ENCODE measurements around the gene DNAJC16. TPM values are rescaled to one million over a fixed set of nuclear protein-coding genes. Genes with fewer than 3 reads are reported as not detected.

Gene DNAJC16
- total and polyA plus RNA-seq, 12 donors, result 4.8 to 34.0 (median 19.9) TPM

GRCh38 chr1:15531682-15532081 is 5.0 kb downstream of the DNAJC16 start:
- Histone ChIP-seq H3K27me3 (no peaks in the 10 kb centered on the region), H3K4me1 (replicated peaks in 1 of 2) (peaks cover 4 to 14% of the 10 kb centered on the region in 2 donors), H3K4me3 (no peak overlapping the region), H3K9me3 (replicated peaks in 1 of 3) (no peaks in the 10 kb centered on the region), H3K36me3 (replicated peaks in 1 of 2) (peaks cover 0 to 30% of the 10 kb centered on the region in 2 donors), H3K27ac (no peak overlapping the region)
- no peak for DNase-seq
- 76 to 92% (median 80%) methylated on average over 2 of the region's 2 CpGs for WGBS, 4 donors
- intact Hi-C loops (cut with DNase I), result no loop called here
- TF ChIP-seq POLR2A (IDR thresholded peaks at IDR 0.05), result no peak
- TF ChIP-seq CTCF (IDR thresholded peaks at IDR 0.05), result no peak

DNA sequence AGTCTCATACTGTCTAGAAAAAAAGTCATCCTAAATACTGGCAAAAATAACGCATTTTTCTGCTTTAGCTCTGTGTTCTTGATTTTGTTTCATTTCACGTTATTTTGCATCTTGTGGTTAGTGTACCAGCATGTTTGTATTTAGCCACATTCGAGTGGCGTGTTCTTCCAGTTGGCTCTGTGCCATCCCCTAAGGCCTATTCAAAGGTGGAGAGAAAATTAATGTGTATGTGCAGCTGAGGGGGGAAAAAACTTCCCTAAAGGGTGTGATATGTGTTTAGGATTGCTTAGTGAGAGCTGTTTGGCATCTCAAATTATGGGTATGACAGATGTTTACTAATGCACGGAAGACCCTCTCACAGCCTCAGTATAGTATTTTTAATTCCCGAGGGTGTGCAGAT is 12.1 kb downstream of the DNAJC16 start:
- TF ChIP-seq POLR2A (IDR thresholded peaks at IDR 0.05) (no peak), CTCF (IDR thresholded peaks at IDR 0.05) (no peak)

DNA sequence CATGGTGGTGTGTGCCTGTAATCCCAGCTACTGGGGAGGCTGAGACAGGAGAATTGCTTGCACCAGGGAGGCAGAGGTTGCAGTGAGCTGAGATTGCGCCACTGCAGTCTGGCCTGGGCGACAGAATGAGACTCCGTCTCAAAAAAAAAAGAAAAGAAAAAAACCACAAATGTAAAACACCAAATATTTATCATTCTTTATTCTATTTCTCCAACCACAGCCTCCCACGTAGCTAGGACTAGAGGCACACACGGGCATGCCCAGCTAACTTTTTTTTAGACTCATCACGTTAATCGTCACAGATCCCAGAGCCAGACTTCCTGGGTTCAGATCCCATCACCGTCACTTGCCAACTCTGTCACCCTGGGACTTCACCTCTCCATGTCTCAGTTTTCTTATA is 13.5 kb downstream of the DNAJC16 start:
- TF ChIP-seq POLR2A (IDR thresholded peaks at IDR 0.05), result no peak
- TF ChIP-seq CTCF (IDR thresholded peaks at IDR 0.05), result no peak
- Histone ChIP-seq H3K4me1 (replicated peaks in 1 of 2) (no peaks in the 10 kb centered on the region), H3K27ac (no peak overlapping the region), H3K9me3 (replicated peaks in 1 of 3) (no peaks in the 10 kb centered on the region), H3K27me3 (no peaks in the 10 kb centered on the region), H3K4me3 (no peak overlapping the region), H3K36me3 (replicated peaks in 1 of 2) (peaks cover 0 to 73% of the 10 kb centered on the region in 2 donors)
- DNase-seq, result no peak
- 93 to 95% (median 94%) methylated on average over 8 of the region's 8 CpGs for WGBS, 4 donors
- intact Hi-C loops (cut with DNase I), result no loop called here

More for the DNA sequence above, 12.1 kb downstream of the DNAJC16 start:
- Histone ChIP-seq H3K4me3 (no peak overlapping the region), H3K36me3 (replicated peaks in 1 of 2) (peaks cover 0 to 75% of the 10 kb centered on the region in 2 donors), H3K4me1 (replicated peaks in 1 of 2) (no peaks in the 10 kb centered on the region), H3K9me3 (replicated peaks in 1 of 3) (no peaks in the 10 kb centered on the region), H3K27me3 (no peaks in the 10 kb centered on the region), H3K27ac (no peak overlapping the region)
- 70 to 89% (median 78%) methylated on average over 6 of the region's 6 CpGs for WGBS, 4 donors
- no peak for DNase-seq
- intact Hi-C loops (cut with DNase I), result no loop called here

DNA sequence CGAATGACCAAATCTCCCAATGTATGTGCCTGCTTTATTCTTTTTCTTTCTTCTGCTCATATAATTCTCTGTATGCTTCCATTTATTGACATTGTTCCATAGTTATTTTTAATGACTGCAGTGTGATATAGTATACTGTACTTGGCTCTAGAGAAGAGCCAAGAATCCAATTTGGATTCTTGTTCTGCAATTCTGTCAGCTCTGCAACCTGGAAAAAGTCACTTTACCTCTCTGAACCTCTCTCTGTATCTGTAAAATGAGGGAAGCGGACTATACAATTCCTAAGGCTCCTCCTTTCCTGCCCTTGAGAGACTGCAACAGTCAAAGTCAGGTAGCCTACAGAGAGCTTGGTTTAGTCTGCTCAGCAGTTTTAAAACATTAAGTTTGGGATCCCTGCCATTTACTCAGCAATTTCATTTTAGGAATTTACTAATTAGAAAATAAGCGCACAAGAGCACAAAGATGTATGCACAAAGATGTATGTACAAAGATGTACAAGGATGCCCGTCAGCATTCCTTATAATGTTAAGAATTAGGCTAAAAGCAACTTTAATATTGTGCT is 14.7 kb downstream of the DNAJC16 start:
- no peaks in the 10 kb centered on the region for H3K4me1 ChIP-seq (replicated peaks in 1 of 2)
- TF ChIP-seq POLR2A (IDR thresholded peaks at IDR 0.05) (no peak), CTCF (IDR thresholded peaks at IDR 0.05) (no peak)
- H3K27me3 ChIP-seq, result no peaks in the 10 kb centered on the region
- no peak overlapping the region for H3K27ac ChIP-seq
- DNase-seq, result no peak
- WGBS, 4 donors, result 83 to 96% (median 89%) methylated on average over 4 of the region's 4 CpGs
- peaks cover 0 to 71% of the 10 kb centered on the region in 2 donors for H3K36me3 ChIP-seq (replicated peaks in 1 of 2)
- intact Hi-C loops (cut with DNase I), result no loop called here
- H3K4me3 ChIP-seq, result no peak overlapping the region
- H3K9me3 ChIP-seq (replicated peaks in 1 of 3), result no peaks in the 10 kb centered on the region
